GM23338 (cell line): ENCODE results near the gene FANCF. TPM values are rescaled to one million over a fixed set of nuclear protein-coding genes. Genes with fewer than 3 reads are reported as not detected.

Experiments used
- ATAC-seq: fragments of 200-7000 bp; cut with Tn5 transposase; 3 replicates; pipeline ENCODE4 v1.9.1; 2020
- DNase-seq: peaks from one replicate; pipeline ENCODE4 v3.0.0-alpha.2; 2015; ENCODE audit warnings: low spot score
- H2AFZ ChIP-seq: fragments of 200-600 bp; sonication (generic); 2 replicates; pipeline ENCODE4 v1.8.0; 2016; ENCODE audit warnings: antibody characterized with exemption, mild to moderate bottlenecking, moderate library complexity
- H3F3A ChIP-seq: fragments of 200-600 bp; sonication (generic); replicated peaks from 2 replicates; pipeline ENCODE4 v1.8.0; 2017; ENCODE audit warnings: antibody characterized with exemption, mixed run types, low read depth
- H3K27ac ChIP-seq: fragments of 200-600 bp; sonication (generic); 2 replicates; pipeline ENCODE4 v1.6.1; 2016; ENCODE audit warnings: low read depth
- H3K27me3 ChIP-seq: fragments of 200-600 bp; sonication (generic); 2 replicates; pipeline ENCODE4 v1.8.0; 2016; ENCODE audit warnings: mild to moderate bottlenecking, mixed run types, moderate library complexity; ENCODE audit not compliant: insufficient read depth
- H3K36me3 ChIP-seq: fragments of 200-600 bp; sonication (generic); 2 replicates; pipeline ENCODE4 v1.8.0; 2016; ENCODE audit warnings: mild to moderate bottlenecking; ENCODE audit not compliant: insufficient read depth
- H3K4me1 ChIP-seq: fragments of 200-600 bp; sonication (generic); 2 replicates; pipeline ENCODE4 v1.8.0; 2016; ENCODE audit warnings: mild to moderate bottlenecking, moderate library complexity; ENCODE audit not compliant: insufficient read depth
- H3K4me2 ChIP-seq: fragments of 200-600 bp; sonication (generic); 2 replicates; pipeline ENCODE4 v1.7.1; 2017; ENCODE audit warnings: mixed run types
- H3K4me3 ChIP-seq: fragments of 200-600 bp; sonication (generic); 2 replicates; pipeline ENCODE4 v1.6.1; 2016; ENCODE audit warnings: mixed run types
- H3K79me2 ChIP-seq: fragments of 200-600 bp; sonication (generic); replicated peaks from 2 replicates; pipeline ENCODE4 v1.8.0; 2017; ENCODE audit warnings: mild to moderate bottlenecking; ENCODE audit not compliant: insufficient read depth
- H3K9me2 ChIP-seq: fragments of 200-600 bp; sonication (generic); 2 replicates; pipeline ENCODE4 v1.8.0; 2017; ENCODE audit not compliant: insufficient read depth
- H4K20me1 ChIP-seq: fragments of 200-600 bp; sonication (generic); replicated peaks from 2 replicates; pipeline ENCODE4 v1.8.0; 2017; ENCODE audit warnings: mild to moderate bottlenecking; ENCODE audit not compliant: insufficient read depth
- H3K27ac Mint-ChIP-seq: 2 replicates; pipeline ENCODE4 v1.8.0; 2020; ENCODE audit warnings: inconsistent platforms, mild to moderate bottlenecking, moderate library complexity, mixed read lengths
- H3K27me3 Mint-ChIP-seq: 3 replicates; pipeline ENCODE4 v1.8.0; 2022; ENCODE audit warnings: low read depth, mild to moderate bottlenecking, moderate library complexity, mixed read lengths, inconsistent platforms; ENCODE audit not compliant: insufficient read depth, poor library complexity
- H3K36me3 Mint-ChIP-seq: 3 replicates; pipeline ENCODE4 v1.8.0; 2021; ENCODE audit warnings: low read depth, mild to moderate bottlenecking, inconsistent platforms, moderate library complexity, mixed read lengths
- H3K4me1 Mint-ChIP-seq: 3 replicates; pipeline ENCODE4 v1.8.0; 2020; ENCODE audit warnings: mild to moderate bottlenecking, inconsistent platforms, mixed read lengths
- H3K4me3 Mint-ChIP-seq: 3 replicates; pipeline ENCODE4 v1.8.0; 2021; ENCODE audit warnings: moderate library complexity, mild to moderate bottlenecking, inconsistent platforms, mixed read lengths
- H3K9me3 Mint-ChIP-seq: 3 replicates; pipeline ENCODE4 v1.8.0; 2020; ENCODE audit warnings: moderate library complexity, mild to moderate bottlenecking, inconsistent platforms, mixed read lengths
- EZH2 ChIP-seq: fragments of 200-600 bp; sonication (generic); IDR thresholded peaks from one replicate; pipeline ENCODE4 v1.8.0; 2017; ENCODE audit warnings: antibody characterized with exemption, mild to moderate bottlenecking, low read depth; ENCODE audit not compliant: unreplicated experiment
- EZH2phosphoT487 ChIP-seq: fragments of 200-600 bp; sonication (generic); IDR thresholded peaks from one replicate; pipeline ENCODE4 v1.8.1; 2018; ENCODE audit warnings: antibody characterized with exemption; ENCODE audit not compliant: unreplicated experiment
- NANOG ChIP-seq: IDR thresholded peaks from 2 replicates; pipeline ENCODE4 v1.6.1; 2016; ENCODE audit warnings: antibody characterized with exemption, borderline replicate concordance
- POLR2AphosphoS5 ChIP-seq: IDR thresholded peaks from 2 replicates; pipeline ENCODE4 v1.6.1; 2016; ENCODE audit warnings: antibody characterized with exemption, low read depth
- REST ChIP-seq: IDR thresholded peaks from one replicate; pipeline ENCODE4 v1.6.1; 2018; ENCODE audit warnings: antibody characterized with exemption; ENCODE audit not compliant: unreplicated experiment
- STAT1 ChIP-seq: IDR thresholded peaks from one replicate; pipeline ENCODE4 v1.6.1; 2016; ENCODE audit warnings: antibody characterized with exemption; ENCODE audit not compliant: unreplicated experiment
- ZNF114 ChIP-seq: fragments of 250-450 bp; sonication (Bioruptor Pico); IDR thresholded peaks from 2 replicates; pipeline ENCODE4 v1.5.0; 2020; ENCODE audit warnings: mild to moderate bottlenecking, moderate library complexity
- ZNF331 ChIP-seq: fragments of 250-450 bp; sonication (Bioruptor Pico); IDR thresholded peaks from 2 replicates; pipeline ENCODE4 v1.5.0; 2020; ENCODE audit warnings: low read depth, mild to moderate bottlenecking, moderate library complexity
- polyA plus RNA-seq: library from polyadenylated mRNA; unstranded; fragments of >200 nt; fragmentation: Nextera tagmentation; extraction: Ambion mirVana; gene quantifications from 2 replicates; pipeline ENCODE4 v1.2.1, GENCODE V29; 2016
- total RNA-seq: library from RNA; depleted of rRNA; stranded (reverse); fragments of >200 nt; shearing (Covaris generic); gene quantifications from 2 replicates; pipeline ENCODE4 v1.2.3, GENCODE V29; 2014
- TF ChIP-seq, protein P1 (sequence below), 2 experiments: fragments of 200-600 bp in 1 of 2; sonication (generic) in 1 of 2; conservative IDR thresholded peaks; 2 replicates each; pipeline versions ENCODE4 v1.5.1 to v1.6.1; 2016 to 2017; ENCODE audit warnings: antibody characterized with exemption in 2 of 2, low read depth in 2 of 2, mild to moderate bottlenecking in 2 of 2, moderate library complexity in 1 of 2
- TF ChIP-seq, protein P2 (sequence below): IDR thresholded peaks from 2 replicates; pipeline ENCODE4 v1.6.1; 2016; ENCODE audit warnings: antibody characterized with exemption

Gene FANCF
- total and polyA plus RNA-seq, 2 experiments from 2014 or later = 17.0 to 31.8 TPM

DNA sequence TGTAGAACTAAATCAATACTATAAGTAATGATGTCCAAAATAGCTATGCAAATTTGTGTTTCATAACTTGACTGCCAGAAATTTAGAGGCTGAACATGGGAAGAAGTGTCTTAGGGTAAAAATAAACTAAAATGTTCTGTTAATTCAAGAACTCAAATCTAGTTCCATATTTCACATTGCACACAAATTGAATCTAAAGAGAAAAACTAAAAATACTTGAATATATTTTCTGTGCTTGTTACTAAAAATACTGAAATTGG, 43.5 kb downstream of the FANCF start:
- H3K27ac ChIP-seq = no peak overlapping the region
- no peaks in the 10 kb centered on the region for H4K20me1 ChIP-seq
- no peak overlapping the region for H3K4me2 ChIP-seq
- H3K79me2 ChIP-seq = no peaks in the 10 kb centered on the region
- ATAC-seq (no peak), DNase-seq (no peak)
- TF ChIP-seq POLR2AphosphoS5 (no peak), ZNF331 (no peak), REST (no peak), ZNF114 (no peak), STAT1 (no peak)
- H3F3A ChIP-seq = no peaks in the 10 kb centered on the region
- Mint-ChIP-seq H3K4me3 (no peak overlapping the region), H3K27ac (no peak overlapping the region), H3K27me3 (no peaks in the 10 kb centered on the region), H3K36me3 (no peaks in the 10 kb centered on the region), H3K4me1 (no peaks in the 10 kb centered on the region), H3K9me3 (no peaks in the 10 kb centered on the region)
- no peak overlapping the region for H3K4me3 ChIP-seq
- H3K36me3 ChIP-seq = no peaks in the 10 kb centered on the region
- H3K9me2 ChIP-seq = no peaks in the 10 kb centered on the region
- H2AFZ ChIP-seq = no peak overlapping the region
- no peaks in the 10 kb centered on the region for H3K4me1 ChIP-seq
- H3K27me3 ChIP-seq = no peaks in the 10 kb centered on the region

- Histone ChIP-seq H3K9me2 (no peaks in the 10 kb centered on the region), H2AFZ (no peak overlapping the region), H3K4me2 (no peak overlapping the region), H3K4me3 (no peak overlapping the region), H3K4me1 (no peaks in the 10 kb centered on the region), H3F3A (no peaks in the 10 kb centered on the region), H3K36me3 (no peaks in the 10 kb centered on the region), H4K20me1 (no peaks in the 10 kb centered on the region), H3K27me3 (no peaks in the 10 kb centered on the region), H3K79me2 (no peaks in the 10 kb centered on the region), H3K27ac (no peak overlapping the region)
- DNase-seq (no peak), ATAC-seq (no peak)
- no peaks in the 10 kb centered on the region for H3K36me3 Mint-ChIP-seq
- H3K27ac Mint-ChIP-seq = no peak overlapping the region
- H3K9me3 Mint-ChIP-seq = no peaks in the 10 kb centered on the region
- H3K27me3 Mint-ChIP-seq = no peaks in the 10 kb centered on the region
- no peaks in the 10 kb centered on the region for H3K4me1 Mint-ChIP-seq
- H3K4me3 Mint-ChIP-seq = no peak overlapping the region
- TF ChIP-seq NANOG (no peak), ZNF331 (no peak), EZH2phosphoT487 (no peak), POLR2AphosphoS5 (no peak), EZH2 (no peak), STAT1 (no peak)
- TF ChIP-seq, protein P1, sequence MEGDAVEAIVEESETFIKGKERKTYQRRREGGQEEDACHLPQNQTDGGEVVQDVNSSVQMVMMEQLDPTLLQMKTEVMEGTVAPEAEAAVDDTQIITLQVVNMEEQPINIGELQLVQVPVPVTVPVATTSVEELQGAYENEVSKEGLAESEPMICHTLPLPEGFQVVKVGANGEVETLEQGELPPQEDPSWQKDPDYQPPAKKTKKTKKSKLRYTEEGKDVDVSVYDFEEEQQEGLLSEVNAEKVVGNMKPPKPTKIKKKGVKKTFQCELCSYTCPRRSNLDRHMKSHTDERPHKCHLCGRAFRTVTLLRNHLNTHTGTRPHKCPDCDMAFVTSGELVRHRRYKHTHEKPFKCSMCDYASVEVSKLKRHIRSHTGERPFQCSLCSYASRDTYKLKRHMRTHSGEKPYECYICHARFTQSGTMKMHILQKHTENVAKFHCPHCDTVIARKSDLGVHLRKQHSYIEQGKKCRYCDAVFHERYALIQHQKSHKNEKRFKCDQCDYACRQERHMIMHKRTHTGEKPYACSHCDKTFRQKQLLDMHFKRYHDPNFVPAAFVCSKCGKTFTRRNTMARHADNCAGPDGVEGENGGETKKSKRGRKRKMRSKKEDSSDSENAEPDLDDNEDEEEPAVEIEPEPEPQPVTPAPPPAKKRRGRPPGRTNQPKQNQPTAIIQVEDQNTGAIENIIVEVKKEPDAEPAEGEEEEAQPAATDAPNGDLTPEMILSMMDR (conservative IDR thresholded peaks at IDR 0.05; ENCODE audit: low read depth in 2 of 2) = no peak
- TF ChIP-seq, protein P2, sequence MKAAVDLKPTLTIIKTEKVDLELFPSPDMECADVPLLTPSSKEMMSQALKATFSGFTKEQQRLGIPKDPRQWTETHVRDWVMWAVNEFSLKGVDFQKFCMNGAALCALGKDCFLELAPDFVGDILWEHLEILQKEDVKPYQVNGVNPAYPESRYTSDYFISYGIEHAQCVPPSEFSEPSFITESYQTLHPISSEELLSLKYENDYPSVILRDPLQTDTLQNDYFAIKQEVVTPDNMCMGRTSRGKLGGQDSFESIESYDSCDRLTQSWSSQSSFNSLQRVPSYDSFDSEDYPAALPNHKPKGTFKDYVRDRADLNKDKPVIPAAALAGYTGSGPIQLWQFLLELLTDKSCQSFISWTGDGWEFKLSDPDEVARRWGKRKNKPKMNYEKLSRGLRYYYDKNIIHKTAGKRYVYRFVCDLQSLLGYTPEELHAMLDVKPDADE = no peak
These were observed 44.1 kb downstream of the FANCF start for GRCh38 chr11:22581354-22582150.
